Measurements from ENCODE around the gene PLXNA2.

The PLXNA2 gene

GRCh38 chr1:208159555-208160258 is 84.5 kb downstream of the PLXNA2 start:
- Histone ChIP-seq H3K4me2 (ENCODE audit: insufficient read depth, low read length) (no peak overlapping the region), H3K4me1 (ENCODE audit: insufficient read depth, low read length) (no peaks in the 10 kb centered on the region), H3K27ac (ENCODE audit: low read length) (no peak overlapping the region), H3K9ac (ENCODE audit: low read depth, low read length) (no peak overlapping the region), H3K9me3 (ENCODE audit: insufficient read depth, low read length, severe bottlenecking) (no peaks in the 10 kb centered on the region), H4K20me1 (ENCODE audit: insufficient read depth, low read length) (no peaks in the 10 kb centered on the region; the same call in 1 of the 2 replicates), H3K36me3 (ENCODE audit: insufficient read depth, low read length) (no peaks in the 10 kb centered on the region), H3K4me3 (ENCODE audit: low read depth in 1 of 2, low read length in 2 of 2) (no peak overlapping the region), H3K27me3 (ENCODE audit: insufficient read depth, low read length, poor library complexity) (peaks cover 54% of the 10 kb centered on the region), H3K79me2 (ENCODE audit: insufficient read depth, low read length) (no peaks in the 10 kb centered on the region), H2AFZ (ENCODE audit: low read depth, low read length) (no peak overlapping the region)
- TF ChIP-seq EZH2 (IDR thresholded peaks at IDR 0.05; ENCODE audit: borderline replicate concordance, low read depth, low read length, severe bottlenecking) = no peak
- TF ChIP-seq, protein P1, sequence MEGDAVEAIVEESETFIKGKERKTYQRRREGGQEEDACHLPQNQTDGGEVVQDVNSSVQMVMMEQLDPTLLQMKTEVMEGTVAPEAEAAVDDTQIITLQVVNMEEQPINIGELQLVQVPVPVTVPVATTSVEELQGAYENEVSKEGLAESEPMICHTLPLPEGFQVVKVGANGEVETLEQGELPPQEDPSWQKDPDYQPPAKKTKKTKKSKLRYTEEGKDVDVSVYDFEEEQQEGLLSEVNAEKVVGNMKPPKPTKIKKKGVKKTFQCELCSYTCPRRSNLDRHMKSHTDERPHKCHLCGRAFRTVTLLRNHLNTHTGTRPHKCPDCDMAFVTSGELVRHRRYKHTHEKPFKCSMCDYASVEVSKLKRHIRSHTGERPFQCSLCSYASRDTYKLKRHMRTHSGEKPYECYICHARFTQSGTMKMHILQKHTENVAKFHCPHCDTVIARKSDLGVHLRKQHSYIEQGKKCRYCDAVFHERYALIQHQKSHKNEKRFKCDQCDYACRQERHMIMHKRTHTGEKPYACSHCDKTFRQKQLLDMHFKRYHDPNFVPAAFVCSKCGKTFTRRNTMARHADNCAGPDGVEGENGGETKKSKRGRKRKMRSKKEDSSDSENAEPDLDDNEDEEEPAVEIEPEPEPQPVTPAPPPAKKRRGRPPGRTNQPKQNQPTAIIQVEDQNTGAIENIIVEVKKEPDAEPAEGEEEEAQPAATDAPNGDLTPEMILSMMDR (IDR thresholded peaks at IDR 0.05; ENCODE audit: borderline replicate concordance, extremely low read depth, low read length, poor library complexity, severe bottlenecking) = no peak
- DNase-seq (no peak), ATAC-seq (ENCODE audit: insufficient read depth, low read depth) (no peak)

DNA sequence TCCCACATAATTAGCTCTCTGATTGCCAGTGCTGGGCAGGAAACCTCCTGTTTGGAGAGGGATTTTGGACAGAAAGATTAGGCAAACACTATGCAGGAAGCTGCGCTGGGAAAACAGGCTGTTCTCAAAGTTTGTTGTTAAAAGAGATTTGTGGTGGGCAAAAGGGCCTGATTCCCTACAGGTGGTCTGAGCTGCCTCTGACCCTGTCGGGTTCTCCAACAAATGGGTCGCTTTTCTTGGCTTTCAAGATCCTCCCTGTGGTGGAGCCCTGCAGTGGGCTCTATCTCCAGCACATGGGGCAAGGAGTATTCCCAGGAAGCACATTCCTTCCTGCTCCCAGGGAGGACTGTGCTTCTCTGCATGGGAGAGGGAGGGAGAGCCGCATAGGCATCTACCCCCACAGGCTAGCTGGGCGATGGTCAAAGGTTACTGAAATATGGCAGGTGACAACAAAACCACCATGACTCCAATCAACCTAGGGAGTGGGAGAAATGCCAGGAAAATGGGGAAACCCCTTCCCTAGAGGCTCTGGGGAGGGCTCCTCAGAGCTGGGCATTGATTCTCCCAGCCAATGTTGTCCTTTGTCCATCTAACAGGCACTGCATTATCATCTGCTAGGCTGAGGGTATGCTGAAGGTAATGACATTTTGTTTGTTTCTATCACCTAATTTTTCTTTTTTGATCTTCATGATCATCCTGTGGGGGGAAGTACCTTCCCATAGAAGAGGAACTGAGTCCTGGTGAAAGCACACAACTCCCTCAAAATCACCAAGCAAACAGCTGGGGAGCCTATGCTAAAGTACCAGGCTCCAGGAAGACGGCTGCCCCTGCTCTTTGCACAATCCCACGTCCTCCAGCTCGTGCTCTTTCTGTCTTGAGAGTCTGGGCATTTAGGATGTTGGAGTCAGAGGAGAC is 85.3 kb downstream of the PLXNA2 start:
- Histone ChIP-seq H3K36me3 (ENCODE audit: insufficient read depth, low read length) (no peaks in the 10 kb centered on the region), H3K9me3 (ENCODE audit: insufficient read depth, low read length, severe bottlenecking) (no peaks in the 10 kb centered on the region), H3K4me2 (ENCODE audit: insufficient read depth, low read length) (no peak overlapping the region), H3K4me1 (ENCODE audit: insufficient read depth, low read length) (no peaks in the 10 kb centered on the region), H3K9ac (ENCODE audit: low read depth, low read length) (no peak overlapping the region), H3K27me3 (ENCODE audit: insufficient read depth, low read length, poor library complexity) (peaks cover 49% of the 10 kb centered on the region), H3K4me3 (ENCODE audit: low read depth in 1 of 2, low read length in 2 of 2) (no peak overlapping the region), H3K79me2 (ENCODE audit: insufficient read depth, low read length) (no peaks in the 10 kb centered on the region), H3K27ac (ENCODE audit: low read length) (no peak overlapping the region), H4K20me1 (ENCODE audit: insufficient read depth, low read length) (no peaks in the 10 kb centered on the region; the same call in 1 of the 2 replicates), H2AFZ (ENCODE audit: low read depth, low read length) (no peak overlapping the region)
- DNase-seq (no peak), ATAC-seq (ENCODE audit: insufficient read depth, low read depth) (no peak)
- TF ChIP-seq, protein P1 (IDR thresholded peaks at IDR 0.05; ENCODE audit: borderline replicate concordance, extremely low read depth, low read length, poor library complexity, severe bottlenecking) = no peak
- TF ChIP-seq EZH2 (IDR thresholded peaks at IDR 0.05; ENCODE audit: borderline replicate concordance, low read depth, low read length, severe bottlenecking) = no peak

- Histone ChIP-seq H3K4me1 (ENCODE audit: insufficient read depth, low read length) (no peaks in the 10 kb centered on the region), H3K4me2 (ENCODE audit: insufficient read depth, low read length) (no peak overlapping the region), H4K20me1 (ENCODE audit: insufficient read depth, low read length) (no peaks in the 10 kb centered on the region), H3K27ac (ENCODE audit: low read length) (no peak overlapping the region), H3K27me3 (ENCODE audit: insufficient read depth, low read length, poor library complexity) (peaks cover 41% of the 10 kb centered on the region), H3K9ac (ENCODE audit: low read depth, low read length) (no peak overlapping the region), H3K79me2 (ENCODE audit: insufficient read depth, low read length) (no peaks in the 10 kb centered on the region), H3K36me3 (ENCODE audit: insufficient read depth, low read length) (no peaks in the 10 kb centered on the region), H3K4me3 (ENCODE audit: low read depth in 1 of 2, low read length in 2 of 2) (no peak overlapping the region), H2AFZ (ENCODE audit: low read depth, low read length) (no peak overlapping the region), H3K9me3 (ENCODE audit: insufficient read depth, low read length, severe bottlenecking) (no peaks in the 10 kb centered on the region)
- DNase-seq (no peak), ATAC-seq (ENCODE audit: insufficient read depth, low read depth) (no peak)
- TF ChIP-seq EZH2 (IDR thresholded peaks at IDR 0.05; ENCODE audit: borderline replicate concordance, low read depth, low read length, severe bottlenecking) = no peak
- TF ChIP-seq, protein P1 (IDR thresholded peaks at IDR 0.05; ENCODE audit: borderline replicate concordance, extremely low read depth, low read length, poor library complexity, severe bottlenecking) = no peak
These were observed 86.4 kb downstream of the PLXNA2 start for GRCh38 chr1:208157769-208158168.
